Thyroid gland (tissue), 4 donors: ENCODE data around the gene INHBE. TPM values are rescaled to one million over a fixed set of nuclear protein-coding genes. Genes with fewer than 3 reads are reported as not detected.

Source experiments
- DNase-seq, 2 donors: peaks; one replicate each; pipeline ENCODE4 v3.0.0-alpha.2; 2019
- H3K27ac ChIP-seq, 3 donors: fragments of 200-600 bp; sonication (generic); 1 replicate in 2 of 3; 2 replicates in 1 of 3; pipeline ENCODE4 v1.5.1; 2016 to 2019; ENCODE audit warnings: mild to moderate bottlenecking in 1 of 3, moderate library complexity in 1 of 3
- H3K27me3 ChIP-seq: fragments of 200-600 bp; sonication (generic); one replicate; pipeline ENCODE4 v1.5.1; 2019
- H3K36me3 ChIP-seq, 2 donors: fragments of 200-600 bp; sonication (generic); one replicate each; pipeline ENCODE4 v1.5.1; 2016 to 2019
- H3K4me1 ChIP-seq, 2 donors: fragments of 200-600 bp; sonication (generic); one replicate each; pipeline ENCODE4 v1.5.1; 2017 to 2019
- H3K4me3 ChIP-seq, 3 donors: fragments of 200-600 bp; sonication (generic); replicated peaks in 1 of 3; 1 replicate in 2 of 3; 2 replicates in 1 of 3; pipeline ENCODE4 v1.5.1; 2016; ENCODE audit warnings: mild to moderate bottlenecking in 1 of 3
- H3K9me3 ChIP-seq: fragments of 200-600 bp; sonication (generic); one replicate; pipeline ENCODE4 v1.5.1; 2017
- POLR2A ChIP-seq, 2 donors: fragments of 450-650 bp; IDR thresholded peaks; one replicate each; pipeline ENCODE4 v1.6.1; 2017; ENCODE audit warnings: antibody characterized with exemption in 2 of 2, mild to moderate bottlenecking in 2 of 2, moderate library complexity in 1 of 2
- WGBS, 2 donors: methylation state at CpG; one replicate each; pipeline ENCODE4 v1.1.5; 2017; 5-methylcytosine and 5-hydroxymethylcytosine counted together
- intact Hi-C: fragments of 100-400 bp; cut with DNase I; formaldehyde crosslinking; loops from one replicate; pipeline ENCODE4 v1.15.1; 2023
- total RNA-seq, 4 donors: library from RNA; depleted of rRNA; stranded (reverse); fragments of >200 nt; gene quantifications; one replicate each; pipeline ENCODE4 v1.2.3, GENCODE V29; 2016
- TF ChIP-seq, protein P1 (sequence below), 6 experiments: fragments of 200-600 bp in 3 of 6; fragments of 450-650 bp in 3 of 6; sonication (generic) in 3 of 6; IDR thresholded peaks; one replicate each; pipeline ENCODE4 v1.5.1; 2016 to 2019; ENCODE audit warnings: antibody characterized with exemption in 6 of 6, mild to moderate bottlenecking in 2 of 6, inconsistent platforms in 1 of 6, moderate library complexity in 1 of 6

The INHBE gene
- total RNA-seq, 4 donors from 2014 or later, result not detected

DNA sequence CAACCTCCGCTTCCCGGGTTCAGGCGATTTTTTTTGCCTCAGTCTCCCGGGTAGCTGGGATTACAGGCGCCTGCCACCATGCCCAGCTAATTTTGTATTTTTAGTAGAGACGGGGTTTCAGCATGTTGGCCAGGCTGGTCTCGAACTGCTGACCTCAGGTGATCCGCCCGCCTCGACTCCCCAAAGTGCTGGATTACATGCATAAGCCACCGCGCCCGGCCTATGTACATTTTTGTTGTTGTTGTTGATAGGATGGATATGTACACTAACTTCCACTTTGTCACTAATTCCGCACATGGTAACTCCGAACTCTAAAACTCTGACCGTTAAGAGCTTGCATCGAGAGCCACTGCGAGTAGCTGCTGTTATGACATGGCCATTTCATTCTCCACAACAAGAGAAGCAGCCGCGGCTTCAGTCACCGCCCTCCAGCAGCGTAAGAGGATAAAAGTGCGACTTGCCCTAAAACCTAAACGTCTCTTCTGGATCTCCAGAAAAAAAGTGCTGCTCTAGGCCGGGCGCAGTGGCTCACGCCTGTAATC is 32.0 kb downstream of the INHBE start:
- intact Hi-C loops, result no loop called here
- Histone ChIP-seq H3K27ac (no peak overlapping the region), H3K4me3 (peak overlapping the region in 1 of 3 donors; percentile 81), H3K36me3 (peaks cover 12 to 21% of the 10 kb centered on the region in 2 donors), H3K4me1 (peaks cover 7 to 14% of the 10 kb centered on the region in 2 donors), H3K27me3 (no peaks in the 10 kb centered on the region), H3K9me3 (no peaks in the 10 kb centered on the region)
- TF ChIP-seq POLR2A (IDR thresholded peaks at IDR 0.05), result no peak
- 83 to 86% methylated on average over 27 of the region's 27 CpGs for WGBS, 2 donors
- DNase-seq, result peak in 1 of 2 donors; percentile 15

DNA sequence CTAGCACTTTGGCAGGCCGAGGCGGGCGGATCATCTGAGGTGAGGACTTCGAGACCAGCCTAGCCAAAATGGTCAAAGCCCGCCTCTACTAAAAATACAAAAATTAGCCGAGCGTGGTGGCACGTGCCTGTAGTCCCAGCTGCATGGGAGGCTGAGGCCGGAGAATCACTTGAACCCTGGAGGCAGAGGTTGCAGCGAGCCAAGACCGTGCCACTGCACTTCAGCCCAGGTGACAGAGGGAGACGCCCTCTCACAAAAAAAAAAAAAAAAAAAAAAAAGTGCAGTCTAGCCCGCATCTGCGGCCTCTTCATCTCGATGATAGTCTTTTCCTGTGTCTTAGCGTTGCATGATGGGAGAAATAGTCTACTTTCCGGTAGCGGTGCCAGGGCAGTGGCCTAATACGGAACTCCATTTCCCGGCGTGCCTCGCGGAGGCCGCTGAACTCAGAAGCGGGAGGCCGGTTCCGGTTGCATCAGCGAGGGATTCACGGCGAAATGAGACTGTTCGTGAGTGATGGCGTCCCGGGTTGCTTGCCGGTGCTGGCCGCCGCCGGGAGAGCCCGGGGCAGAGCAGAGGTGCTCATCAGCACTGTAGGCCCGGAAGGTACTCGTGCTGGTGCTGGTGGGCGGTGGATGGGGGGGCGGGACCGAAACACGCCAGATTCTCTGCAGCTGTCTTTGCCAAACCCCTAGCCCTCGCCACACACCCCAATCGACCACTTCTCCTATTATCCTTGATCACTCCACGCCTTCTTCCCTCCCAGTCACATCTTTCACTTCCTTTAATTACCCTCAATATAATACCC is 32.7 kb downstream of the INHBE start, which contains the start of gene MARS1:
TSS of gene MARS1 (plus strand) at position 472 of the 805 bp plus-strand sequence. CDS start at position 495, 23 bp downstream.
- Histone ChIP-seq H3K27ac (peak within 1 kb of the TSS in 2 of 3 donors; percentile 38 to 65), H3K9me3 (no peaks in the 10 kb centered on the region), H3K27me3 (no peaks in the 10 kb centered on the region), H3K4me1 (peaks cover 7 to 14% of the 10 kb centered on the region in 2 donors), H3K4me3 (peak within 1 kb of the TSS; percentile 27 to 88 (median 81)), H3K36me3 (peaks cover 12 to 21% of the 10 kb centered on the region in 2 donors)
- intact Hi-C loops, result loop anchor here (2.0 kb wide), 1 partner anchor 59 kb away; the partner anchor contains the start of gene DCTN2
- WGBS, 2 donors, result 2 to 4% methylated on average over 45 to 47 of the region's 47 CpGs
- TF ChIP-seq, protein P1, sequence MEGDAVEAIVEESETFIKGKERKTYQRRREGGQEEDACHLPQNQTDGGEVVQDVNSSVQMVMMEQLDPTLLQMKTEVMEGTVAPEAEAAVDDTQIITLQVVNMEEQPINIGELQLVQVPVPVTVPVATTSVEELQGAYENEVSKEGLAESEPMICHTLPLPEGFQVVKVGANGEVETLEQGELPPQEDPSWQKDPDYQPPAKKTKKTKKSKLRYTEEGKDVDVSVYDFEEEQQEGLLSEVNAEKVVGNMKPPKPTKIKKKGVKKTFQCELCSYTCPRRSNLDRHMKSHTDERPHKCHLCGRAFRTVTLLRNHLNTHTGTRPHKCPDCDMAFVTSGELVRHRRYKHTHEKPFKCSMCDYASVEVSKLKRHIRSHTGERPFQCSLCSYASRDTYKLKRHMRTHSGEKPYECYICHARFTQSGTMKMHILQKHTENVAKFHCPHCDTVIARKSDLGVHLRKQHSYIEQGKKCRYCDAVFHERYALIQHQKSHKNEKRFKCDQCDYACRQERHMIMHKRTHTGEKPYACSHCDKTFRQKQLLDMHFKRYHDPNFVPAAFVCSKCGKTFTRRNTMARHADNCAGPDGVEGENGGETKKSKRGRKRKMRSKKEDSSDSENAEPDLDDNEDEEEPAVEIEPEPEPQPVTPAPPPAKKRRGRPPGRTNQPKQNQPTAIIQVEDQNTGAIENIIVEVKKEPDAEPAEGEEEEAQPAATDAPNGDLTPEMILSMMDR (IDR thresholded peaks at IDR 0.05), result peak in 1 of 6 experiments; percentile 31
- TF ChIP-seq POLR2A (IDR thresholded peaks at IDR 0.05), result peak in 1 of 2 donors; percentile 64
- DNase-seq, result peak; percentile 96 to 97

DNA sequence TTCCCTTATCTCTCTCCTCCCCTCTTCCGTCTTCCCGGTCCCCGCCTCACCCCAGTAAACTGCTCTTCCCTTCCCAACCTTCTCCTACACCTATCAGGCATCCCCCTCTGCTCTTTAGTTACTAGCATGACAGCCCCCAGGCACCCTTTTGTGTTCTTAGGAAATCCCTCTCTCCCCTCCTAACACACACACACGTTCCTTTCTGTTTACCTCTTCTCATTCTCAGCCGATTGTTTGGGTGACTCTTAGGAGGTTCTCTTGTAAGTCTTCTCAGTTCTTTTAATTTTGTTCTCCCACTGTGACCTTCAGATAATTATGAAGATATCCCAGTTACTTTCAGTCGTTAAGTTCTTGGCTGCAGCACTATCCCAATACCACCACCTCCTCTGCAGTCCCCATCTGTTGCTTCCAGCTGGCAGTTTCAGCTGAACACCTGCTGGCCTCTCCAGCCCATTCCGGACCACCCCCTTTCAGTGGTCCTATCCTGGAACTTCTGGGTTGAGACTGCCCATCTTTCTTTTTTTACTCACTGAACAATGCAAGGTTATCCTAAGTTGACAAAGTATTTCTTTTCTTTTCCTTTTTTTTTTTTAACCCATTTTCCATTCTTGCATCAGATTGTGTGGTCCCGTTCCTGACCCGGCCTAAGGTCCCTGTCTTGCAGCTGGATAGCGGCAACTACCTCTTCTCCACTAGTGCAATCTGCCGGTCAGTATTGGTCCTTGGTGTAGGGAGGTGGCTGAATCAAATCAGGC is 33.5 kb downstream of the INHBE start:
- H3K27ac ChIP-seq, result peak overlapping the region in 2 of 3 donors; percentile 38 to 65
- peak overlapping the region; percentile 27 to 88 (median 81) for H3K4me3 ChIP-seq
- peaks cover 7 to 14% of the 10 kb centered on the region in 2 donors for H3K4me1 ChIP-seq
- no peaks in the 10 kb centered on the region for H3K9me3 ChIP-seq
- intact Hi-C loops, result loop anchor here (2.0 kb wide), 1 partner anchor 58 kb away; the partner anchor contains the start of gene DCTN2
- no peak for DNase-seq
- no peak for TF ChIP-seq POLR2A (IDR thresholded peaks at IDR 0.05)
- TF ChIP-seq, protein P1 (IDR thresholded peaks at IDR 0.05), result no peak
- H3K27me3 ChIP-seq, result no peaks in the 10 kb centered on the region
- WGBS, 2 donors, result 29 to 30% methylated on average over 11 of the region's 11 CpGs
- peaks cover 12 to 21% of the 10 kb centered on the region in 2 donors for H3K36me3 ChIP-seq

DNA sequence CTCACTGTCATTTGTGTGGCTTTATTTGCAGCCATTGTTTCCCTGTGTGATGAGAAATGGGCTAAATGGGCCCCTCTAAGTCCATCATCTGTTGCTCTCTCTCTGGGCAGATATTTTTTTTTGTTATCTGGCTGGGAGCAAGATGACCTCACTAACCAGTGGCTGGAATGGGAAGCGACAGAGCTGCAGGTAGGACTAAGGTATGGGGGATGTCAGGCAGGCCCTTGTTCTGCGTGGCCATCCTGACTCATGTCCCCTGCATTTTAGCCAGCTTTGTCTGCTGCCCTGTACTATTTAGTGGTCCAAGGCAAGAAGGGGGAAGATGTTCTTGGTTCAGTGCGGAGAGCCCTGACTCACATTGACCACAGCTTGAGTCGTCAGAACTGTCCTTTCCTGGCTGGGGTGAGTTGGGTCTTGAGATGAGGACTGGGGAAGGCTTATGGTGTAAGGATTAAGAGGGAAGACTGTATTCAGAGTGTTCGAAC is 34.1 kb downstream of the INHBE start:
- Histone ChIP-seq H3K27me3 (no peaks in the 10 kb centered on the region), H3K4me3 (no peak overlapping the region), H3K36me3 (peaks cover 12 to 21% of the 10 kb centered on the region in 2 donors), H3K4me1 (peaks cover 7 to 14% of the 10 kb centered on the region in 2 donors), H3K9me3 (no peaks in the 10 kb centered on the region), H3K27ac (no peak overlapping the region)
- intact Hi-C loops, result loop anchor here (2.0 kb wide), 1 partner anchor 58 kb away; the partner anchor contains the start of gene DCTN2
- TF ChIP-seq, protein P1 (IDR thresholded peaks at IDR 0.05), result no peak
- no peak for TF ChIP-seq POLR2A (IDR thresholded peaks at IDR 0.05)
- WGBS, 2 donors, result 92 to 98% methylated on average over 5 of the region's 5 CpGs
- no peak for DNase-seq

DNA sequence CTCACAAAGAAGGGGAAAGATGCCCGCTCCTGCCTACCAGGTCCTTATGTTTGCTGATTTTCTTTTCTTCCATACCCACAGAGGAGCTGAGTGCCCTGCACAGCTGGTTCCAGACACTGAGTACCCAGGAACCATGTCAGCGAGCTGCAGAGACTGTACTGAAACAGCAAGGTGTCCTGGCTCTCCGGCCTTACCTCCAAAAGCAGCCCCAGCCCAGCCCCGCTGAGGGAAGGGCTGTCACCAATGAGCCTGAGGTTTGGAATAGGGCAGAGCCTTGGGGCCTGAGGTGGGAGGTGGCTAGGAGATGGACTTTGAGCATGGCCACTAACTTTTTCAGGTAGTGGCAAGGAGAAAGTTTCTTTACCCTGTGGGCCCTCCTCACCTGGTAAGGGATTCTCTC is 35.0 kb downstream of the INHBE start:
- Histone ChIP-seq H3K4me1 (peaks cover 7 to 14% of the 10 kb centered on the region in 2 donors), H3K27me3 (no peaks in the 10 kb centered on the region), H3K9me3 (no peaks in the 10 kb centered on the region), H3K36me3 (peaks cover 12 to 21% of the 10 kb centered on the region in 2 donors), H3K27ac (no peak overlapping the region), H3K4me3 (no peak overlapping the region)
- intact Hi-C loops, result no loop called here
- no peak for DNase-seq
- WGBS, 2 donors, result 92 to 97% methylated on average over 4 of the region's 4 CpGs
- no peak for TF ChIP-seq POLR2A (IDR thresholded peaks at IDR 0.05)
- TF ChIP-seq, protein P1 (IDR thresholded peaks at IDR 0.05), result no peak
